ENCODE results near the gene SMAGP. TPM values are rescaled to one million over a fixed set of nuclear protein-coding genes. Genes with fewer than 3 reads are reported as not detected.
A peak's percentile ranks its signal among the peaks of the same experiment; 100 is the strongest.

Gene SMAGP
- total and polyA plus RNA-seq, 2 donors, result 1.5 to 6.5 TPM

- H3K4me1 ChIP-seq (ENCODE audit: control insufficient read depth in 2 of 2, insufficient read depth in 2 of 2, low read length in 2 of 2), result peaks cover 7 to 20% of the 10 kb centered on the region in 2 donors
- peaks cover 34 to 36% of the 10 kb centered on the region in 2 donors for H3K36me3 ChIP-seq (ENCODE audit: control insufficient read depth in 2 of 2, insufficient read depth in 2 of 2, low read length in 1 of 2)
- no peak overlapping the region for H3K4me3 ChIP-seq (ENCODE audit: low read length in 2 of 2)
- peak overlapping the region in 1 of 2 donors; percentile 2 for H3K27ac ChIP-seq (ENCODE audit: low read depth in 1 of 2, low read length in 1 of 2)
- no peaks in the 10 kb centered on the region for H3K27me3 ChIP-seq (ENCODE audit: control insufficient read depth in 2 of 2, insufficient read depth in 1 of 2, low read length in 1 of 2)
- peaks cover 0 to 4% of the 10 kb centered on the region in 2 donors for H3K9me3 ChIP-seq (ENCODE audit: control insufficient read depth in 2 of 2, insufficient read depth in 1 of 2, low read length in 1 of 2)
- peak in 1 of 9 donors; percentile 53 for DNase-seq (ENCODE audit: low read depth in 6 of 9, low spot score in 9 of 9)
- WGBS, result 5% methylated on average over 7 of the region's 7 CpGs
Measured at GRCh38 chr12:51246254-51246853, 23.9 kb downstream of the SMAGP start.

DNA sequence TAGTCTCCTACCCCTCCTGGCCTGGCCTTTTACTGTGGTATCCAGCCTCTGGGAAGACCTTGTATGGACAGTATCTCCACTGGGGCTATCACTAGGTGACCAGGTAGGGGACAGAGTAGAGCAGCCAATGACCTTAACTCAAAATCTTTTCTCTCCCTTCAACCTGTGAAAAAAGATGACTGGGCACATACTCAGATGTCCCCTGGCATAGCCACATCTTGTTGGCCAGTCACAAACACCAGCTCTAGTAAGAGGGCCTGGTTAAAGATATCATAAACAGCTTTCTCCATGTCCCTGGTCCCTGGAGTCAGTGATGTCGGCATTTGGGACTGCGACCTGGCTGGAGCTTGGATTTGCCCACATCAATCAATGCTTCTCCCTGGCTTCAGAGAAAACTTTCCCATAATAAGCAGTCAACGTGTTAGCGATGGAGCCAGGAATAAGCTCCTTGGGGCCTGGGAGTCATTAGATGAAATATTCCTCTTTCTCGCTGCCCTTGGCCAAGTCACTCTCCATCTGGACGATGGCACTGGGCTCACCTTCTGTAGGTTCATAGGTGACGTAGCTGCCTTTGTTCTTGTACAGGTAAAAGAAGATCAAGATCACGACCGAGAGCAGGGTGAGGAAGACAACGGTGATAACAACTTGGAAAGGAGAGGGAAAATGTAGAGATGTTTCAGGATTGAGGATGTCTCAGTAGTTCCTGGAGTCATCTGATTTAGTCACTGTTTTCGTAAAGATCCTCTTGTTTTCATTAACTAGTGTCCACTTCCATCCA lies 24.6 kb downstream of the SMAGP start:
- DNase-seq (ENCODE audit: low read depth in 6 of 9, low spot score in 9 of 9), result no peak
- peak overlapping the region in 1 of 2 donors; percentile 2 for H3K27ac ChIP-seq (ENCODE audit: low read depth in 1 of 2, low read length in 1 of 2)
- H3K4me1 ChIP-seq (ENCODE audit: control insufficient read depth in 2 of 2, insufficient read depth in 2 of 2, low read length in 2 of 2), result peaks cover 7 to 20% of the 10 kb centered on the region in 2 donors
- H3K27me3 ChIP-seq (ENCODE audit: control insufficient read depth in 2 of 2, insufficient read depth in 1 of 2, low read length in 1 of 2), result no peaks in the 10 kb centered on the region
- H3K4me3 ChIP-seq (ENCODE audit: low read length in 2 of 2), result no peak overlapping the region
- peaks cover 0 to 4% of the 10 kb centered on the region in 2 donors for H3K9me3 ChIP-seq (ENCODE audit: control insufficient read depth in 2 of 2, insufficient read depth in 1 of 2, low read length in 1 of 2)
- H3K36me3 ChIP-seq (ENCODE audit: control insufficient read depth in 2 of 2, insufficient read depth in 2 of 2, low read length in 1 of 2), result peaks cover 41 to 43% of the 10 kb centered on the region in 2 donors
- 97% methylated on average over 11 of the region's 11 CpGs for WGBS

DNA sequence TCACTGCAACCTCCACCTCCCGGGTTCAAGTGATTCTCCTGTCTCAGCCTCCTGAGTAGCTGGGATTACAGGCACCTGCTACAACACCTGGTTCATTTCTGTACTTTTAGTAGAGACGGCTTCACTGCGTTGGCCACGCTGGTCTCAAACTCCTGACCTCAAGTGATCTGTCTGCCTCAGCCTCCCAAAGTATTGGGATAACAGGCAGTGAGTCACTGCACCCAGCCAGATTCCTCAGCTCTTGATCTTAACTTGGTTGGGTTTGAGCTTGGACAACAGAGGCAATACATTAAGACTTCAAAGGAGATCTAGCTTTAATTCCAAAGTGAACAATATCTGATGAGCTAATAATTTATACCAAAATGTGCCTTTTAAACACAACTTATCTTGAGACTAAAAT lies 25.9 kb downstream of the SMAGP start:
- H3K36me3 ChIP-seq (ENCODE audit: control insufficient read depth in 2 of 2, insufficient read depth in 2 of 2, low read length in 1 of 2), result peaks cover 46 to 53% of the 10 kb centered on the region in 2 donors
- no peaks in the 10 kb centered on the region for H3K27me3 ChIP-seq (ENCODE audit: control insufficient read depth in 2 of 2, insufficient read depth in 1 of 2, low read length in 1 of 2)
- no peak overlapping the region for H3K27ac ChIP-seq (ENCODE audit: low read depth in 1 of 2, low read length in 1 of 2)
- no peak for DNase-seq (ENCODE audit: low read depth in 6 of 9, low spot score in 9 of 9)
- H3K4me3 ChIP-seq (ENCODE audit: low read length in 2 of 2), result no peak overlapping the region
- peaks cover 0 to 4% of the 10 kb centered on the region in 2 donors for H3K9me3 ChIP-seq (ENCODE audit: control insufficient read depth in 2 of 2, insufficient read depth in 1 of 2, low read length in 1 of 2)
- H3K4me1 ChIP-seq (ENCODE audit: control insufficient read depth in 2 of 2, insufficient read depth in 2 of 2, low read length in 2 of 2), result peaks cover 14 to 30% of the 10 kb centered on the region in 2 donors
- WGBS, result 85% methylated on average over 4 of the region's 4 CpGs

DNA sequence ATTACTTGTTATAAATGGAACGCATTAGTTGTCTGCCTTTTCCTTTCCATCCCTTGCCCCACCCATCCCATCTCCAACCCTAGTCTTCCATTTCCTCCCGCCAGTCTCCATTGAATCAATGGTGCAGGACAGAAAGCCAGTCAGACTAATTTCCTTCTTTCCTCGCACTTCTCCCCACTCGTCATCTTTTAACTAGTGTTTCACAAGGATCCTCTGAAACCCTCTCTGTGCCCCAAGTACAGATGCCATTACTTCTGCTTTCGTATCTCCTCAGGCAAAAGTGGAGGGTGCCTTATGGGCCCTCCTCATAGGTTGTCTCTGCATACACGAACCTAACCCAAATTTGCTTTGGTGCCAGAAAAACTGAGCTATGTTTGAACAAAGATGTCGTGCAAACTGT lies 27.3 kb downstream of the SMAGP start:
- no peak overlapping the region for H3K27ac ChIP-seq (ENCODE audit: low read depth in 1 of 2, low read length in 1 of 2)
- peaks cover 17 to 30% of the 10 kb centered on the region in 2 donors for H3K4me1 ChIP-seq (ENCODE audit: control insufficient read depth in 2 of 2, insufficient read depth in 2 of 2, low read length in 2 of 2)
- H3K36me3 ChIP-seq (ENCODE audit: control insufficient read depth in 2 of 2, insufficient read depth in 2 of 2, low read length in 1 of 2), result peaks cover 41 to 53% of the 10 kb centered on the region in 2 donors

GRCh38 chr12:51242120-51242519 lies 28.1 kb downstream of the SMAGP start:
- Histone ChIP-seq H3K4me1 (ENCODE audit: control insufficient read depth in 2 of 2, insufficient read depth in 2 of 2, low read length in 2 of 2) (peaks cover 19 to 26% of the 10 kb centered on the region in 2 donors), H3K27ac (ENCODE audit: low read depth in 1 of 2, low read length in 1 of 2) (no peak overlapping the region), H3K4me3 (ENCODE audit: low read length in 2 of 2) (no peak overlapping the region), H3K27me3 (ENCODE audit: control insufficient read depth in 2 of 2, insufficient read depth in 1 of 2, low read length in 1 of 2) (no peaks in the 10 kb centered on the region), H3K36me3 (ENCODE audit: control insufficient read depth in 2 of 2, insufficient read depth in 2 of 2, low read length in 1 of 2) (peaks cover 37 to 53% of the 10 kb centered on the region in 2 donors), H3K9me3 (ENCODE audit: control insufficient read depth in 2 of 2, insufficient read depth in 1 of 2, low read length in 1 of 2) (no peaks in the 10 kb centered on the region)
- no peak for DNase-seq (ENCODE audit: low read depth in 6 of 9, low spot score in 9 of 9)
- WGBS, result 92% methylated on average over 7 of the region's 7 CpGs

More for the DNA sequence above, 27.3 kb downstream of the SMAGP start:
- H3K27me3 ChIP-seq (ENCODE audit: control insufficient read depth in 2 of 2, insufficient read depth in 1 of 2, low read length in 1 of 2), result no peaks in the 10 kb centered on the region
- 92% methylated on average over 7 of the region's 7 CpGs for WGBS
- H3K4me3 ChIP-seq (ENCODE audit: low read length in 2 of 2), result no peak overlapping the region
- no peaks in the 10 kb centered on the region for H3K9me3 ChIP-seq (ENCODE audit: control insufficient read depth in 2 of 2, insufficient read depth in 1 of 2, low read length in 1 of 2)
- DNase-seq (ENCODE audit: low read depth in 6 of 9, low spot score in 9 of 9), result no peak

- DNase-seq (ENCODE audit: low read depth in 6 of 9, low spot score in 9 of 9), result no peak
- H3K36me3 ChIP-seq (ENCODE audit: control insufficient read depth in 2 of 2, insufficient read depth in 2 of 2, low read length in 1 of 2), result peaks cover 37 to 53% of the 10 kb centered on the region in 2 donors
- no peak overlapping the region for H3K27ac ChIP-seq (ENCODE audit: low read depth in 1 of 2, low read length in 1 of 2)
- no peaks in the 10 kb centered on the region for H3K27me3 ChIP-seq (ENCODE audit: control insufficient read depth in 2 of 2, insufficient read depth in 1 of 2, low read length in 1 of 2)
- no peaks in the 10 kb centered on the region for H3K9me3 ChIP-seq (ENCODE audit: control insufficient read depth in 2 of 2, insufficient read depth in 1 of 2, low read length in 1 of 2)
- no peak overlapping the region for H3K4me3 ChIP-seq (ENCODE audit: low read length in 2 of 2)
- WGBS, result 87% methylated on average over 2 of the region's 2 CpGs
- H3K4me1 ChIP-seq (ENCODE audit: control insufficient read depth in 2 of 2, insufficient read depth in 2 of 2, low read length in 2 of 2), result peaks cover 12 to 19% of the 10 kb centered on the region in 2 donors
Measured at GRCh38 chr12:51240971-51241370, 29.2 kb downstream of the SMAGP start.

DNA sequence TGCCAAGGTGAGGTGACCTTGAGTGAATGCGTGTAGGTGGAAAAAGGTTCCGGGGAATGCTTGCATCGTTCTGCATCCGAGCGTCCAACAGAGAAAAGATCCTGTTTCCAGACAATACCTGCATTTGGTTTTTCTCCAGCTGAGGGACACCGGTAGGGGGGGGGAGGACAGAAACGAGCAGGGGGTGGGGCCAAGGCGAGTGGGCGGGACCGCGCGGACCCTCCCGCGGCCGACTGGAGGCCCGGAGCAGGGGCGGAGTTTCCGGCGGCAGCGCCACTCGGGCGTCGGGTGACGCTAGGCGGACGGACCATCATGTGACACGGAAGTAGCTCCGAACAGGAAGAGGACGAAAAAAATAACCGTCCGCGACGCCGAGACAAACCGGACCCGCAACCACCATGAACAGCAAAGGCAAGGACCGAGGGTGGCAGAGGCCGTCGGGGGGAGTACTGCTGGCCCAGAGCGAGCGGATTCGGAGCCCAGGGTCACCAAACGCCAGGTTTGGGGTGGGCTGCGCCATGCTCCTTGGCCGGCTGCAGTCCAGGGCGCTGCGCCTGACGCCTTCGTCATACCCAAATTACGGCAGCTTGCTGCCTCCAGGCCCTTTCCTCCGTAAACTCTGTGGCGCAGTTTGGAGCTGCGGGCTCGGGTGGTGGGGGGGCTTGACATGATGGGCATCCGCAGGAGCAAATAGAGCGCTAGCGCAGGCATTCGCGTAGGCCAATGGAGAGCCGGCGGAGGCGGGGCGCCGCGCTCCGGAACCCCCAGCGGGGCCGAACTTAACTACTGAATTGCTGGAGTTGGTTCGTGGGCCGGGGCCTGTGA lies 31.5 kb downstream of the SMAGP start, which contains the start of gene DAZAP2:
TSS of gene DAZAP2 (plus strand) at position 317 of the 825 bp plus-strand sequence. CDS start at position 399, 82 bp downstream.
- Histone ChIP-seq H3K27me3 (ENCODE audit: control insufficient read depth in 2 of 2, insufficient read depth in 1 of 2, low read length in 1 of 2) (no peaks in the 10 kb centered on the region), H3K4me3 (ENCODE audit: low read length in 2 of 2) (peak within 1 kb of the TSS; percentile 99), H3K27ac (ENCODE audit: low read depth in 1 of 2, low read length in 1 of 2) (peak within 1 kb of the TSS; percentile 100), H3K9me3 (ENCODE audit: control insufficient read depth in 2 of 2, insufficient read depth in 1 of 2, low read length in 1 of 2) (no peaks in the 10 kb centered on the region), H3K4me1 (ENCODE audit: control insufficient read depth in 2 of 2, insufficient read depth in 2 of 2, low read length in 2 of 2) (peaks cover 12 to 19% of the 10 kb centered on the region in 2 donors), H3K36me3 (ENCODE audit: control insufficient read depth in 2 of 2, insufficient read depth in 2 of 2, low read length in 1 of 2) (peaks cover 28 to 40% of the 10 kb centered on the region in 2 donors)
- WGBS, result under 1% methylated on average over 70 of the region's 70 CpGs
- peak; percentile 87 to 97 (median 93) for DNase-seq (ENCODE audit: low read depth in 6 of 9, low spot score in 9 of 9)

DNA sequence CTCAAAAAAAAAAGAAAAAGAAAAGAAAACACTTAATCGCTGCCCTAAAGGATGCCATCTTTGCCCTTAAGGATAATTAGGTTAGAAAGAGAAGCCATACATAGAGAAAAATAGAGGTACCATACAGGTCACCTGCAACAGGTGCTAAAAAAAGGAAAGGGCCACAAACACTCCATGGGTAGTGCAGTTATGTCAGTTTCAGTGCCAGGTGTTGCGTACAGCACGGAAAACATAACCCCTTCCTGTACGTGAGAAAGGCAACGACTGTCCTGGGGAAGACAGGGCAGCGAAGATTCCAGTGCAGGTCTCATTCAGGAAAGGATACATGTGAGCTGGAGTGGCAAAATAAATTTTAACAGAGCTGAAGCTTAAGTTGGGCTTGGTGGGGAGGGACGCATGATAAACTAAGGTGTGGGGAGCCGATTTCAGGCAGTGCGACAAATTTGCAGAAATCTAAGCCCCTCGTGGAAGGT lies 32.1 kb downstream of the SMAGP start:
- H3K27ac ChIP-seq (ENCODE audit: low read depth in 1 of 2, low read length in 1 of 2), result peak overlapping the region; percentile 100
- H3K4me1 ChIP-seq (ENCODE audit: control insufficient read depth in 2 of 2, insufficient read depth in 2 of 2, low read length in 2 of 2), result peaks cover 12 to 19% of the 10 kb centered on the region in 2 donors
- no peaks in the 10 kb centered on the region for H3K9me3 ChIP-seq (ENCODE audit: control insufficient read depth in 2 of 2, insufficient read depth in 1 of 2, low read length in 1 of 2)
- H3K27me3 ChIP-seq (ENCODE audit: control insufficient read depth in 2 of 2, insufficient read depth in 1 of 2, low read length in 1 of 2), result no peaks in the 10 kb centered on the region
- WGBS, result 11% methylated on average over 10 of the region's 10 CpGs
- H3K36me3 ChIP-seq (ENCODE audit: control insufficient read depth in 2 of 2, insufficient read depth in 2 of 2, low read length in 1 of 2), result peaks cover 26 to 34% of the 10 kb centered on the region in 2 donors
- peak in 5 of 9 donors; percentile 55 to 84 (median 64) for DNase-seq (ENCODE audit: low read depth in 6 of 9, low spot score in 9 of 9)
- H3K4me3 ChIP-seq (ENCODE audit: low read length in 2 of 2), result peak overlapping the region; percentile 99

Data from thymus (tissue), 11 donors.